ENCODE measurements around the gene HP. TPM values are rescaled to one million over a fixed set of nuclear protein-coding genes. Genes with fewer than 3 reads are reported as not detected.

HP gene
- total and polyA plus RNA-seq, 4 donors, result 3.5 to 83.0 (median 27.0) TPM

DNA sequence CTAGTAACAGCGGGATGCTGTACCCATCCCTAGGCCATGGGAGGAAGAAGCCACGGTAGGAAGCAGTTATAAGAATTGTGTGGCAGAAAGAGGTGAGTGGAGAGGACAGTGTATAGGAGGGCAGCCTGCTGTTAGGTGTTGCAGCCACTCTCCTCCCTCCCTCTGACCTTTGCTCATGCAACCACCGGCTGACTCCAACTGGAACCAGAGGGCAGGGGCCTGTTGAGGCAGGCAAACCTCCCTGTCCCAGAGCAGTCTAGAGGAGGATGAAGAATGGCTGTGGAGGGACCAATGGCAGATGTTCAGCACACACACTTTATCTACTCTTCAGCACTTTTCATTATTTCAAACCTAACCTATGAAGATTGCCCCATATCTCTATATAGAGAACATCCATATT is 36.9 kb downstream of the HP start:
- Histone ChIP-seq H3K4me1 (ENCODE audit: control insufficient read depth in 1 of 2, insufficient read depth in 2 of 2, low read length in 2 of 2) (peaks cover 0 to 4% of the 10 kb centered on the region in 2 donors), H3K27ac (ENCODE audit: low read depth in 1 of 2, low read length in 2 of 2) (no peak overlapping the region), H3K9me3 (ENCODE audit: control insufficient read depth, low read length) (no peaks in the 10 kb centered on the region), H3K27me3 (ENCODE audit: control insufficient read depth in 1 of 2, insufficient read depth in 2 of 2, low read length in 1 of 2) (no peaks in the 10 kb centered on the region), H3K4me3 (ENCODE audit: low read length in 2 of 2) (no peak overlapping the region), H3K36me3 (ENCODE audit: control insufficient read depth in 1 of 2, insufficient read depth in 2 of 2, low read length in 1 of 2) (peaks cover 0 to 2% of the 10 kb centered on the region in 2 donors)
- no peak for DNase-seq
- intact Hi-C loops (cut with DNase I), result no loop called here
- WGBS, 2 donors, result 86 to 88% methylated on average over 3 of the region's 3 CpGs
- no peak for ATAC-seq (ENCODE audit: low FRiP score)

DNA sequence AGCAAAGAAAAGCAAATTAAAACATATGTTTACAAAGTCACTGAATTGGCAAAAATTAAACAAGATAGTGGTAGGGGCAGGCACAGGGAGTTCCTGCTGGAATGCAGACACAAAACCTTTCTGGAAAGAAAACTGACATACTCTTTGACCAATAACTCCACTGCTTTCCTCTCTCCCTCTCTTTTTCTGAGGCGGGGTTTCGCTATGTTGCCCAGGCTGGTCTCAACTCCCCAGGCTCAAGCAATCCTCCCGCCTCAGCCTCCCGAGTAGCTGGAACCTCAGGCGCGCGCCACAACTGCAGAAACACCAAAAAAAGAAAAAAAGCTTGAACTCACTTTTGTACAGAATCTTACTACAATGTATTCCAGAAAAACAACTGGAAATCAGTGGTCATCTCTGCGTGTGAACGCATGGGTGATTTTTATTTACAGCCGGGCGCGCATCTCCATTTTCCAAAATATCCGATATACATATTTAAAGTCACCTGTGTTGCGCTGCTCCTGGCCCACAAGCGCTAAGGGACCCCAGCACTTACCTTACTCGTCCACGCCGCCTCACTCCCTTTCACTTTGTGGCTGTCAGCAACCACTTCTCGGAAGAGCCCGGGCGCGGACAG is 38.6 kb downstream of the HP start:
- ATAC-seq (ENCODE audit: low FRiP score) (peak; percentile 67), DNase-seq (no peak)
- no peaks in the 10 kb centered on the region for H3K9me3 ChIP-seq (ENCODE audit: control insufficient read depth, low read length)
- H3K4me3 ChIP-seq (ENCODE audit: low read length in 2 of 2), result peak overlapping the region; percentile 83 to 86
- peaks cover 2 to 4% of the 10 kb centered on the region in 2 donors for H3K36me3 ChIP-seq (ENCODE audit: control insufficient read depth in 1 of 2, insufficient read depth in 2 of 2, low read length in 1 of 2)
- WGBS, 2 donors, result 1% methylated on average over 22 of the region's 22 CpGs
- peak overlapping the region in 1 of 2 donors; percentile 68 for H3K27ac ChIP-seq (ENCODE audit: low read depth in 1 of 2, low read length in 2 of 2)
- H3K27me3 ChIP-seq (ENCODE audit: control insufficient read depth in 1 of 2, insufficient read depth in 2 of 2, low read length in 1 of 2), result no peaks in the 10 kb centered on the region
- H3K4me1 ChIP-seq (ENCODE audit: control insufficient read depth in 1 of 2, insufficient read depth in 2 of 2, low read length in 2 of 2), result peaks cover 0 to 4% of the 10 kb centered on the region in 2 donors
- intact Hi-C loops (cut with DNase I), result no loop called here

DNA sequence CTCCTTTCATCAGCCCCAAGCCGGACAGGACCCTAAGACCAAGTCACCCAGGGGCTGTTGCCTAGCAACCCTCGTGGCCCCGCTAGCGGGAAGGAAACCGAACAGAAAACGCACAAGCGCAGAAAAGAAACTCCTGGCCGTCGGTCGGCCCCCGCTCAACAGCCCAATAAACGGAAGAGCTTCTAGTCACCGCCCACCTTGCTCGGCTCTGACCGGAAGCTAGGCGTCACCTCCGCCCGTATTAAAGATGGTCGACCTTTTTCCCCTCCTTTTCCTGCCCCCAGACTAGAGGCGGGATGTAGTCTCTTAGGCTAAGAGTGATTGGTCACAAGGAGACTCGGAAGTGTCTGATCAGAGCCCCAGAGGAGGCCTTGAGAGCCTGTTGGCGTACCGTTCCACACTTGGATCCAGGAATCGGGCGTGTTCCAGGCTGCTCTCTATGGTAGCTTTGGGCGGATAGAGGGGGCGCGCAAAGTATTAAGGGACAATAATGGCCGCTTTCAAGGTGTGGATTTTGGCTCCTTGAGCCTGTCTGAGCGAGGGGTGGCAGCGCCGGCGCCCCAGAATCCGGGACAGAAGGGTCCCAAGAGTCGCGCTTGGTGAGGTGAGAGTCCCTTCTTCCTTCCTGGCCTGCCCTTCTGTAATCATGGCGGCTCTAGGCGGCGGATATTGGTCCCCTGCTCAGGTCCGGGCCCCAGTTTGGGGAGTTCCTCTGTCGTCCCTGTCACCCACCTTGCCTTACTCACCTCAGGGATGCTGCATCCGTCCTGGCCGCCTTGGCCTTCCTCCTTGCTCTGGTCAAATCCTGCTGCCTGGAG is 39.4 kb downstream of the HP start, which contains the start of the genes DHX38 and TXNL4B:
Gene DHX38 (plus strand): TSS at position 400 of the 818 bp plus-strand sequence. CDS start 2,311 bp downstream, outside the sequence.
Gene TXNL4B (minus strand): TSS at position 173 of the 818 bp plus-strand sequence. CDS start 2,871 bp downstream, outside the sequence.
- Histone ChIP-seq H3K4me3 (ENCODE audit: low read length in 2 of 2) (peak within 1 kb of the TSS; percentile 83 to 86), H3K4me1 (ENCODE audit: control insufficient read depth in 1 of 2, insufficient read depth in 2 of 2, low read length in 2 of 2) (peaks cover 0 to 4% of the 10 kb centered on the region in 2 donors), H3K27ac (ENCODE audit: low read depth in 1 of 2, low read length in 2 of 2) (peak within 1 kb of the TSS in 1 of 2 donors; percentile 81), H3K27me3 (ENCODE audit: control insufficient read depth in 1 of 2, insufficient read depth in 2 of 2, low read length in 1 of 2) (no peaks in the 10 kb centered on the region), H3K9me3 (ENCODE audit: control insufficient read depth, low read length) (no peaks in the 10 kb centered on the region), H3K36me3 (ENCODE audit: control insufficient read depth in 1 of 2, insufficient read depth in 2 of 2, low read length in 1 of 2) (peaks cover 2 to 6% of the 10 kb centered on the region in 2 donors)
- whole genome bisulfite sequencing, 2 donors, result 1% methylated on average over 43 of the region's 43 CpGs
- ATAC-seq (ENCODE audit: low FRiP score) (peak; percentile 99), DNase-seq (peak; percentile 96)
- intact Hi-C loops (cut with DNase I), result no loop called here

DNA sequence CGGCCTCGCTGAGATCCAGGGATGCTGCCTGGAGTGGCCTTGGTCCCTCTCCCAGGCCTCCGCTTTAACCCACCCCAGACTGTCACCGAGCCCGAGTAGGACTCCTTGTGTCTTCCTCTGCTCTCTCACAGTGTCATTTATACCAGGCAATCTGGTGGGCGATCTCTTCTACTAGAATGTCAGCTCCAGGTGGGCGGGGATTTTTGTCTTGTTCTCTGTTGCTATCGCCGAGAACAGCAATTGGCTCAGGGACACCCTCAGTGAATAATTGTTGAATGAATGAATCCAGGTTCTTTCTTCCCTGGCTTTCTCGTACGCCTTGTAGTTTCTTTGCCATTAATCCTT is 39.9 kb downstream of the HP start:
- intact Hi-C loops (cut with DNase I), result no loop called here
- Histone ChIP-seq H3K4me1 (ENCODE audit: control insufficient read depth in 1 of 2, insufficient read depth in 2 of 2, low read length in 2 of 2) (peaks cover 0 to 4% of the 10 kb centered on the region in 2 donors), H3K27ac (ENCODE audit: low read depth in 1 of 2, low read length in 2 of 2) (peak overlapping the region in 1 of 2 donors; percentile 81), H3K27me3 (ENCODE audit: control insufficient read depth in 1 of 2, insufficient read depth in 2 of 2, low read length in 1 of 2) (no peaks in the 10 kb centered on the region), H3K4me3 (ENCODE audit: low read length in 2 of 2) (peak overlapping the region; percentile 51 to 64), H3K9me3 (ENCODE audit: control insufficient read depth, low read length) (no peaks in the 10 kb centered on the region), H3K36me3 (ENCODE audit: control insufficient read depth in 1 of 2, insufficient read depth in 2 of 2, low read length in 1 of 2) (peaks cover 2 to 11% of the 10 kb centered on the region in 2 donors)
- no peak for ATAC-seq (ENCODE audit: low FRiP score)
- 0 to 1% methylated on average over 11 of the region's 11 CpGs for WGBS, 2 donors
- DNase-seq, result no peak

DNA sequence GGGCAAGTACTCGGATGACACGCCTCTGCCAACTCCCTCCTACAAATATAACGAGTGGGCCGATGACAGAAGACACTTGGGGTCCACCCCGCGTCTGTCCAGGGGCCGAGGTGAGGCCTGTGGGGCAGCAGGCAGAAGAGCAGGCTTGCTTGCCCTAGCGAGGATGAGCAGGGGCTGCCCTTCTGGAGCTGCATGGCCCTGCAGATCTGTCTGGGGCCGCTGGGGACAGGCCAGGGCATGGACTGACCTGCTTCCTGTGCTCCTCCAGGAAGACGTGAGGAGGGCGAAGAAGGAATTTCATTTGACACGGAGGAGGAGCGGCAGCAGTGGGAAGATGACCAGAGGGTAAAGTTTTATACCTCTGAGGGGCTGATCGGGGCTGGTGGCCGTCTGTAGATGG is 44.6 kb downstream of the HP start:
- H3K4me1 ChIP-seq (ENCODE audit: control insufficient read depth in 1 of 2, insufficient read depth in 2 of 2, low read length in 2 of 2), result peaks cover 0 to 4% of the 10 kb centered on the region in 2 donors
- H3K27me3 ChIP-seq (ENCODE audit: control insufficient read depth in 1 of 2, insufficient read depth in 2 of 2, low read length in 1 of 2), result no peaks in the 10 kb centered on the region
- no peak overlapping the region for H3K27ac ChIP-seq (ENCODE audit: low read depth in 1 of 2, low read length in 2 of 2)
- peaks cover 0 to 40% of the 10 kb centered on the region in 2 donors for H3K36me3 ChIP-seq (ENCODE audit: control insufficient read depth in 1 of 2, insufficient read depth in 2 of 2, low read length in 1 of 2)
- intact Hi-C loops (cut with DNase I), result loop anchor here in 1 of 2 donors (5.0 kb wide), 1 partner anchor 92 kb away; the partner anchor contains the start of gene DHODH
- H3K4me3 ChIP-seq (ENCODE audit: low read length in 2 of 2), result no peak overlapping the region
- no peaks in the 10 kb centered on the region for H3K9me3 ChIP-seq (ENCODE audit: control insufficient read depth, low read length)
- WGBS, 2 donors, result 78 to 79% methylated on average over 15 of the region's 15 CpGs
- no peak for DNase-seq
- no peak for ATAC-seq (ENCODE audit: low FRiP score)

DNA sequence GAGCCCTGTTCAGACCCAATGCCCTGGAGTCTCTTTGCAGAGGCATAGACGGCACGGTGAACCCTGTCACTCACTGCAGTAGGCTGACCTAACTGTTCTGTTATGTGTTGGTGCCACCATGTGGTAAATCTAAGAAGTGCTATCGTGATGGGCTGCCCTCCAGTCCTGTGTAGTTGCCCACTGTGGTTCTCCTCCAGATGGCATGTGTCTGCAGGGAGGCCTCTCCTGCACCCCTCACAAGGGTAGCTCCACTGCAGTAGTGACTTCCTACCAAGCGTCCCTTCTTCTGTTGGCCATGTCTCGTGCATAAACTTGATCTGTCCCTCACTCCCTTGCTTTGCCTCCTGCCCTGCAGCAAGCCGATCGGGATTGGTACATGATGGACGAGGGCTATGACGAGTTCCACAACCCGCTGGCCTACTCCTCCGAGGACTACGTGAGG is 45.1 kb downstream of the HP start:
- H3K4me1 ChIP-seq (ENCODE audit: control insufficient read depth in 1 of 2, insufficient read depth in 2 of 2, low read length in 2 of 2), result peaks cover 0 to 4% of the 10 kb centered on the region in 2 donors
- no peak overlapping the region for H3K27ac ChIP-seq (ENCODE audit: low read depth in 1 of 2, low read length in 2 of 2)
- intact Hi-C loops (cut with DNase I), result loop anchor here in 1 of 2 donors (5.0 kb wide), 1 partner anchor 92 kb away; the partner anchor contains the start of gene DHODH
- 63 to 66% methylated on average over 12 of the region's 12 CpGs for WGBS, 2 donors
- peaks cover 0 to 41% of the 10 kb centered on the region in 2 donors for H3K36me3 ChIP-seq (ENCODE audit: control insufficient read depth in 1 of 2, insufficient read depth in 2 of 2, low read length in 1 of 2)
- ATAC-seq (ENCODE audit: low FRiP score), result peak; percentile 80
- H3K9me3 ChIP-seq (ENCODE audit: control insufficient read depth, low read length), result no peaks in the 10 kb centered on the region
- no peak overlapping the region for H3K4me3 ChIP-seq (ENCODE audit: low read length in 2 of 2)
- DNase-seq, result no peak
- H3K27me3 ChIP-seq (ENCODE audit: control insufficient read depth in 1 of 2, insufficient read depth in 2 of 2, low read length in 1 of 2), result no peaks in the 10 kb centered on the region

DNA sequence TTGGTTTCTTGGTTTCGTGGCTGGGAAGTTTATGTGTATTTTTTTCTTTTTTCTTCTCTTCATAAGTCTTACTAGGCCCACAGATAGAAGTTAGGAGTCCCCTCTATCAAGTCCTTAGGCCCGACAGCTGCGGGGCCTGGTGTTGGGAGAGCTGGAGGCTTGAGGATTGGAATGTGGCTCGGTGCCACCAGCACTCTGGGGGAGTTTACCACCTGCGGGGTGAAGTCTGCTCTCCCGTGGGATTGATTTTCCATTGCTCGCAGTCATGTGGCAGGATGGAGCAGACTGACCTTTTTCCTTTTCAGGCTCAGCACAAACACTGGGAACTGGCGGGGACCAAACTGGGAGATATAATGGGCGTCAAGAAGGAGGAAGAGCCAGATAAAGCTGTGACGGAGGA is 46.9 kb downstream of the HP start:
- ATAC-seq (ENCODE audit: low FRiP score) (no peak), DNase-seq (no peak)
- no peaks in the 10 kb centered on the region for H3K9me3 ChIP-seq (ENCODE audit: control insufficient read depth, low read length)
- intact Hi-C loops (cut with DNase I), result no loop called here
- no peaks in the 10 kb centered on the region for H3K4me1 ChIP-seq (ENCODE audit: control insufficient read depth in 1 of 2, insufficient read depth in 2 of 2, low read length in 2 of 2)
- no peaks in the 10 kb centered on the region for H3K27me3 ChIP-seq (ENCODE audit: control insufficient read depth in 1 of 2, insufficient read depth in 2 of 2, low read length in 1 of 2)
- no peak overlapping the region for H3K27ac ChIP-seq (ENCODE audit: low read depth in 1 of 2, low read length in 2 of 2)
- H3K4me3 ChIP-seq (ENCODE audit: low read length in 2 of 2), result no peak overlapping the region
- peaks cover 0 to 52% of the 10 kb centered on the region in 2 donors for H3K36me3 ChIP-seq (ENCODE audit: control insufficient read depth in 1 of 2, insufficient read depth in 2 of 2, low read length in 1 of 2)
- WGBS, 2 donors, result 85 to 87% methylated on average over 10 of the region's 10 CpGs

DNA sequence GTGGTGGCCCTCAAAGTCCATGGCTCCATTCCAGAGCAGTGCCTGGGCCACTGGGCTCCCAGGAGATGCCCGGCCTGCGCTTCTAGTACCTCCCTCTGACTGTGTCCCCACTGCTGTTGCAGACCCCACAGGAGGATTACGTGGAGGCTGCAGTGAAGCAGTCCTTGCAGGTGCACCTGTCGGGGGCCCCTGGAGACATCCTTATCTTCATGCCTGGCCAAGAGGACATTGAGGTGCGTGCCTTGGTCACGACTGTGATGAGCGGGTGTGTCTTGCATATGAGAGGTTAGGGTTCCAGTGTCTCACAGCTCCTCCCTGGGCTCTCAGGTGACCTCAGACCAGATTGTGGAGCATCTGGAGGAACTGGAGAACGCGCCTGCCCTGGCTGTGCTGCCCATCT is 50.6 kb downstream of the HP start:
- Histone ChIP-seq H3K4me1 (ENCODE audit: control insufficient read depth in 1 of 2, insufficient read depth in 2 of 2, low read length in 2 of 2) (no peaks in the 10 kb centered on the region), H3K9me3 (ENCODE audit: control insufficient read depth, low read length) (no peaks in the 10 kb centered on the region), H3K27ac (ENCODE audit: low read depth in 1 of 2, low read length in 2 of 2) (no peak overlapping the region), H3K4me3 (ENCODE audit: low read length in 2 of 2) (no peak overlapping the region), H3K36me3 (ENCODE audit: control insufficient read depth in 1 of 2, insufficient read depth in 2 of 2, low read length in 1 of 2) (peaks cover 2 to 50% of the 10 kb centered on the region in 2 donors), H3K27me3 (ENCODE audit: control insufficient read depth in 1 of 2, insufficient read depth in 2 of 2, low read length in 1 of 2) (no peaks in the 10 kb centered on the region)
- ATAC-seq (ENCODE audit: low FRiP score) (no peak), DNase-seq (no peak)
- WGBS, 2 donors, result 93 to 94% methylated on average over 9 of the region's 9 CpGs
- intact Hi-C loops (cut with DNase I), result no loop called here

Measured in aorta (tissue), 5 donors.